ENCODE results near the gene JAKMIP1.

The JAKMIP1 gene

GRCh38 chr4:6059375-6059805 lies 141.0 kb downstream of the JAKMIP1 start:
- DNase-seq = no peak
- in situ Hi-C loops (cut with MboI; ENCODE audit: low pct_unique_long_range_greater_than_20kb, low sequenced_read_pairs) = no loop called here

- in situ Hi-C loops (cut with MboI; ENCODE audit: low pct_unique_long_range_greater_than_20kb, low sequenced_read_pairs) = no loop called here
Observed at GRCh38 chr4:6058531-6059374, 141.6 kb downstream of the JAKMIP1 start.

GRCh38 chr4:6056976-6057766 lies 143.2 kb downstream of the JAKMIP1 start:
- no peak for DNase-seq
- in situ Hi-C loops (cut with MboI; ENCODE audit: low pct_unique_long_range_greater_than_20kb, low sequenced_read_pairs) = no loop called here

More at GRCh38 chr4:6058531-6059374, 141.6 kb downstream of the JAKMIP1 start:
- DNase-seq = no peak

GRCh38 chr4:6055436-6055835 lies 144.9 kb downstream of the JAKMIP1 start:
- in situ Hi-C loops (cut with MboI; ENCODE audit: low pct_unique_long_range_greater_than_20kb, low sequenced_read_pairs) = no loop called here
- no peak for DNase-seq

- DNase-seq = no peak
- in situ Hi-C loops (cut with MboI; ENCODE audit: low pct_unique_long_range_greater_than_20kb, low sequenced_read_pairs) = no loop called here
Observed at GRCh38 chr4:6055030-6055429, 145.3 kb downstream of the JAKMIP1 start.

- in situ Hi-C loops (cut with MboI; ENCODE audit: low pct_unique_long_range_greater_than_20kb, low sequenced_read_pairs) = no loop called here
- DNase-seq = no peak
Observed at GRCh38 chr4:6054162-6054922, 146.0 kb downstream of the JAKMIP1 start.

- DNase-seq = no peak
- in situ Hi-C loops (cut with MboI; ENCODE audit: low pct_unique_long_range_greater_than_20kb, low sequenced_read_pairs) = no loop called here
Observed at GRCh38 chr4:6052679-6053078, 147.7 kb downstream of the JAKMIP1 start.

GRCh38 chr4:6050551-6050950 lies 149.8 kb downstream of the JAKMIP1 start:
- no peak for DNase-seq
- in situ Hi-C loops (cut with MboI; ENCODE audit: low pct_unique_long_range_greater_than_20kb, low sequenced_read_pairs) = no loop called here

- in situ Hi-C loops (cut with MboI; ENCODE audit: low pct_unique_long_range_greater_than_20kb, low sequenced_read_pairs) = no loop called here
- no peak for DNase-seq
Observed at GRCh38 chr4:6049985-6050384, 150.4 kb downstream of the JAKMIP1 start.

- DNase-seq = no peak
- in situ Hi-C loops (cut with MboI; ENCODE audit: low pct_unique_long_range_greater_than_20kb, low sequenced_read_pairs) = no loop called here
Observed at GRCh38 chr4:6049278-6049677, 151.1 kb downstream of the JAKMIP1 start.

- DNase-seq = no peak
- in situ Hi-C loops (cut with MboI; ENCODE audit: low pct_unique_long_range_greater_than_20kb, low sequenced_read_pairs) = no loop called here
Observed at GRCh38 chr4:6048537-6048936, 151.8 kb downstream of the JAKMIP1 start.

- DNase-seq = no peak
Observed at GRCh38 chr4:6047130-6047673, 153.1 kb downstream of the JAKMIP1 start.

GRCh38 chr4:6046526-6047129 lies 153.7 kb downstream of the JAKMIP1 start:
- DNase-seq = no peak
- in situ Hi-C loops (cut with MboI; ENCODE audit: low pct_unique_long_range_greater_than_20kb, low sequenced_read_pairs) = no loop called here

More at GRCh38 chr4:6047130-6047673, 153.1 kb downstream of the JAKMIP1 start:
- in situ Hi-C loops (cut with MboI; ENCODE audit: low pct_unique_long_range_greater_than_20kb, low sequenced_read_pairs) = no loop called here

GRCh38 chr4:6044805-6045204 lies 155.5 kb downstream of the JAKMIP1 start:
- no peak for DNase-seq
- in situ Hi-C loops (cut with MboI; ENCODE audit: low pct_unique_long_range_greater_than_20kb, low sequenced_read_pairs) = no loop called here

- no peak for DNase-seq
- in situ Hi-C loops (cut with MboI; ENCODE audit: low pct_unique_long_range_greater_than_20kb, low sequenced_read_pairs) = no loop called here
Observed at GRCh38 chr4:6044276-6044675, 156.1 kb downstream of the JAKMIP1 start.

- in situ Hi-C loops (cut with MboI; ENCODE audit: low pct_unique_long_range_greater_than_20kb, low sequenced_read_pairs) = no loop called here
- no peak for DNase-seq
Observed at GRCh38 chr4:6043843-6044242, 156.5 kb downstream of the JAKMIP1 start.

- no peak for DNase-seq
- in situ Hi-C loops (cut with MboI; ENCODE audit: low pct_unique_long_range_greater_than_20kb, low sequenced_read_pairs) = no loop called here
Observed at GRCh38 chr4:6043188-6043587, 157.2 kb downstream of the JAKMIP1 start.

- in situ Hi-C loops (cut with MboI; ENCODE audit: low pct_unique_long_range_greater_than_20kb, low sequenced_read_pairs) = no loop called here
- no peak for DNase-seq
Observed at GRCh38 chr4:6042293-6043063, 157.9 kb downstream of the JAKMIP1 start.

Measured in KBM-7 (cell line).